ENCODE measurements around the gene CRYGN.

CRYGN gene

DNA sequence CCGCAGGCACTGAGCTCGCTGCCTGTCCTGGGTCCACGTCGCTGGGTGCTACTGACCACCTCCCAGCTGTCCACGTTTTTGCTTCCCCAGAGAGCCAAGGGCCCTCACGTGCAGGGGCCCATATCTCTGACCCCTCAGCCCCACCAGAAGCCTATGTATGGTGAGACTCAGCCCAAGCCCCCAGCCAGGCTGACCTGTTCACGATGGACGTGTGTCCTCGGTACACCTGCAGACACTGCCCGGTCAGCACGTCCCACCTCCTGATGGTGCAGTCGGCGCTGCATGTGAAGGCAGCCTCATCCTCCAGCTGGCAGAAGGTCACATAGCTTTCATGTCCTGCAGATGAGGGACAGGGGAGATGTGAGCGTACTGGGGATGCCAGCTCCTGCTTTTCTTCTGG, 40.0 kb downstream of the CRYGN start:
- Histone ChIP-seq H4K20me1 (ENCODE audit: insufficient read depth) (no peaks in the 10 kb centered on the region), H3K36me3 (ENCODE audit: insufficient read depth) (no peaks in the 10 kb centered on the region), H3K4me3 (IDR thresholded peaks at IDR 0.05; ENCODE audit: insufficient read depth, low read depth, low read length) (no peak overlapping the region), H3K4me2 (no peak overlapping the region), H3K27ac (no peak overlapping the region), H3K4me1 (ENCODE audit: low read depth, poor library complexity, severe bottlenecking) (no peaks in the 10 kb centered on the region), H3K79me2 (ENCODE audit: insufficient read depth, low read depth) (no peaks in the 10 kb centered on the region), H2AFZ (ENCODE audit: low read depth) (no peak overlapping the region), H3K9ac (no peak overlapping the region), H3K27me3 (ENCODE audit: insufficient read depth, low read depth) (no peaks in the 10 kb centered on the region)
- TF ChIP-seq, protein P1, sequence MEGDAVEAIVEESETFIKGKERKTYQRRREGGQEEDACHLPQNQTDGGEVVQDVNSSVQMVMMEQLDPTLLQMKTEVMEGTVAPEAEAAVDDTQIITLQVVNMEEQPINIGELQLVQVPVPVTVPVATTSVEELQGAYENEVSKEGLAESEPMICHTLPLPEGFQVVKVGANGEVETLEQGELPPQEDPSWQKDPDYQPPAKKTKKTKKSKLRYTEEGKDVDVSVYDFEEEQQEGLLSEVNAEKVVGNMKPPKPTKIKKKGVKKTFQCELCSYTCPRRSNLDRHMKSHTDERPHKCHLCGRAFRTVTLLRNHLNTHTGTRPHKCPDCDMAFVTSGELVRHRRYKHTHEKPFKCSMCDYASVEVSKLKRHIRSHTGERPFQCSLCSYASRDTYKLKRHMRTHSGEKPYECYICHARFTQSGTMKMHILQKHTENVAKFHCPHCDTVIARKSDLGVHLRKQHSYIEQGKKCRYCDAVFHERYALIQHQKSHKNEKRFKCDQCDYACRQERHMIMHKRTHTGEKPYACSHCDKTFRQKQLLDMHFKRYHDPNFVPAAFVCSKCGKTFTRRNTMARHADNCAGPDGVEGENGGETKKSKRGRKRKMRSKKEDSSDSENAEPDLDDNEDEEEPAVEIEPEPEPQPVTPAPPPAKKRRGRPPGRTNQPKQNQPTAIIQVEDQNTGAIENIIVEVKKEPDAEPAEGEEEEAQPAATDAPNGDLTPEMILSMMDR (conservative IDR thresholded peaks at IDR 0.05; ENCODE audit: low read depth, low read length), result no peak

DNA sequence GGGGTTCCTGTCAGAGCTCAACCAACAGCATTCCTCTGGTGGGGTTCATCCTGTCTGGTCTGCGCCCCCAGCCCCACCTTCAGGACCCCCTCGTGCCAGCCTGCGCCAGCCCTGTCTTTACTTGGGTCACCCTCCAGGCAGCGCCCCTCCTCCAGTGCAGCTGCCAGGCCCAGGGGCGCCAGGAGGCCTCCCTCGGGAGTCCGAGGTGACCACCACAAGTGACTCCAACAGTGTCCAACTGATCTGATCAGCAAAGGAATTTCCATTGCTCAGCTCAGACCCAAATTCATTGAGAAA, 40.7 kb downstream of the CRYGN start:
- Histone ChIP-seq H2AFZ (ENCODE audit: low read depth) (no peak overlapping the region), H3K79me2 (ENCODE audit: insufficient read depth, low read depth) (no peaks in the 10 kb centered on the region), H3K27me3 (ENCODE audit: insufficient read depth, low read depth) (no peaks in the 10 kb centered on the region), H3K27ac (no peak overlapping the region), H3K4me3 (IDR thresholded peaks at IDR 0.05; ENCODE audit: insufficient read depth, low read depth, low read length) (no peak overlapping the region), H3K9ac (no peak overlapping the region), H4K20me1 (ENCODE audit: insufficient read depth) (no peaks in the 10 kb centered on the region), H3K36me3 (ENCODE audit: insufficient read depth) (no peaks in the 10 kb centered on the region), H3K4me1 (ENCODE audit: low read depth, poor library complexity, severe bottlenecking) (no peaks in the 10 kb centered on the region), H3K4me2 (no peak overlapping the region)
- TF ChIP-seq, protein P1 (conservative IDR thresholded peaks at IDR 0.05; ENCODE audit: low read depth, low read length), result no peak

DNA sequence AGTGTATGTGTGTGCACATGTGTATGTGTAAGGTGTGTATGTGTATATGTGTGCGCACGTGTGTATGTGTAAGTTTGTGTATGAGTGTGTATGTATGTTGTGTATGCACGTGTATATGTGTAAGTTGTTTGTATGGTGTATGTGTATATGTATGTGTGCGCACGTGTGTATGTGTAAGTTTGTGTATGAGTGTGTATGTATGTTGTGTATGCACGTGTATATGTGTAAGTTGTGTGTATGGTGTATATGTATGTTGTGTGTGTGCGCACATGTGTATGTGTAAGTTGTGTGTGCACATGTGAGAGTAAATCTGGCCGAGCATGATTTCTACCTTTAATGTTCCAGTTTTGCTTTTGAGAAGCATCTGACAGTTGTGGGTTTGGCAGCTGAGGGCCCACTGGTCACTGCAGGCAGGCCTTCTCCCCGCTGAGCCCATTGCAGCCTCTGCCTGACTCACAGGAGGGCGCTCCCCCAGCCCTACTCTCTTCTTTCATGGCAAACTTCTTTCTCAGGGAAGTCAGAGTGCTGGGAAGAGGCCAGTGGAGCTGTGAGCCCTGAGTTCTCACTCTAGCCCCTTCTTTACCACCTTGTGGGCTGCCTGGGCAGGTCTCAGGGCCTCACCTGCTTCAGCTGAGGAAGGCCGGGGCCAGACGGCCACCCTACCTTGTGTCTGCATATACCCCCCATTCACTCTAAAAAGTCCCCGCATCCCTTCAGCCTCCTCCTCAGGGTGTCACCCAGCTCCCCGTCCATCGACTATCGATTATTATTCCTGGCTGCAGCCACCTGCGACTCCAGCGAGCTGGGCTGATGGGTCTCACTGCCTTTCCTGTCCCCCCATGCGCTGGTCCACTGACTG, 41.3 kb downstream of the CRYGN start:
- H3K36me3 ChIP-seq (ENCODE audit: insufficient read depth), result no peaks in the 10 kb centered on the region
- no peaks in the 10 kb centered on the region for H3K4me1 ChIP-seq (ENCODE audit: low read depth, poor library complexity, severe bottlenecking)
- no peak overlapping the region for H3K9ac ChIP-seq
- H3K4me3 ChIP-seq (IDR thresholded peaks at IDR 0.05; ENCODE audit: insufficient read depth, low read depth, low read length), result no peak overlapping the region
- no peaks in the 10 kb centered on the region for H3K27me3 ChIP-seq (ENCODE audit: insufficient read depth, low read depth)
- no peak overlapping the region for H2AFZ ChIP-seq (ENCODE audit: low read depth)
- no peak overlapping the region for H3K4me2 ChIP-seq
- no peak overlapping the region for H3K27ac ChIP-seq
- H3K79me2 ChIP-seq (ENCODE audit: insufficient read depth, low read depth), result no peaks in the 10 kb centered on the region
- no peaks in the 10 kb centered on the region for H4K20me1 ChIP-seq (ENCODE audit: insufficient read depth)
- TF ChIP-seq, protein P1 (conservative IDR thresholded peaks at IDR 0.05; ENCODE audit: low read depth, low read length), result no peak

DNA sequence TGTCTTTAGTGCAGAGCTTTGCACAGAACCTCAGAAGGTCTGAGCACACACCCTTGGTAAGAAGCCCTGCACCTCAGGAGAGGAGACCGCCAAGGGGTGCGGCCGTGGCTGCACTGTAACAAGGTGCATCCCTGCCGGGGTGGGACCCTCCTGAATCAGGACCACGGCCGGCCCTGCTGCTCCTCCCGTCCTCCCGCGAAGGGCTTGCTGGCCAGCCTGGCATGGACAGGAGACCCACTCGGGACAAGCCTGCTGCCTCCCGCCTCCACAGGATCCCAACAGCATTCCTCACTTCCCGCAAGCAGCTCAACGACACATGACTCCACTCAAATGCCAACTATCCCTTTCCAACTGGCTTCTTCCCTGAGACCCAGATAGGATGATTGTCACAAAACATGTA, 42.9 kb downstream of the CRYGN start:
- H2AFZ ChIP-seq (ENCODE audit: low read depth), result no peak overlapping the region
- no peaks in the 10 kb centered on the region for H4K20me1 ChIP-seq (ENCODE audit: insufficient read depth)
- no peak overlapping the region for H3K4me3 ChIP-seq (IDR thresholded peaks at IDR 0.05; ENCODE audit: insufficient read depth, low read depth, low read length)
- H3K79me2 ChIP-seq (ENCODE audit: insufficient read depth, low read depth), result no peaks in the 10 kb centered on the region
- H3K4me2 ChIP-seq, result no peak overlapping the region
- no peaks in the 10 kb centered on the region for H3K4me1 ChIP-seq (ENCODE audit: low read depth, poor library complexity, severe bottlenecking)
- no peaks in the 10 kb centered on the region for H3K27me3 ChIP-seq (ENCODE audit: insufficient read depth, low read depth)
- H3K9ac ChIP-seq, result no peak overlapping the region
- H3K36me3 ChIP-seq (ENCODE audit: insufficient read depth), result no peaks in the 10 kb centered on the region
- TF ChIP-seq, protein P1 (conservative IDR thresholded peaks at IDR 0.05; ENCODE audit: low read depth, low read length), result no peak
- no peak overlapping the region for H3K27ac ChIP-seq

All from KMS-11 (cell line).